ENCODE measurements around the gene TOR1A. TPM values are rescaled to one million over a fixed set of nuclear protein-coding genes. Genes with fewer than 3 reads are reported as not detected.

Gene TOR1A
- total RNA-seq, 6 donors from 2014 or later = 15.6 to 56.5 (median 34.7) TPM

- Histone ChIP-seq H3K9me3 (no peaks in the 10 kb centered on the region), H3K4me1 (peaks cover 0 to 3% (median 0%) of the 10 kb centered on the region in 4 donors), H3K27ac (no peak overlapping the region), H3K4me3 (no peak overlapping the region), H3K27me3 (no peaks in the 10 kb centered on the region), H3K36me3 (peaks cover 11 to 39% (median 27%) of the 10 kb centered on the region in 4 donors)
- TF ChIP-seq EP300 (IDR thresholded peaks at IDR 0.05) (no peak), POLR2AphosphoS5 (IDR thresholded peaks at IDR 0.05) (no peak), CTCF (IDR thresholded peaks at IDR 0.05) (no peak), POLR2A (IDR thresholded peaks at IDR 0.05) (no peak)
- 88 to 90% methylated on average over 3 to 4 of the region's 4 CpGs for WGBS, 2 donors
- ATAC-seq (ENCODE audit: low FRiP score in 2 of 2) (no peak), DNase-seq (no peak)
Observed at GRCh38 chr9:129848712-129849441, 24.9 kb upstream of the TOR1A start.

- TF ChIP-seq POLR2AphosphoS5 (IDR thresholded peaks at IDR 0.05) (no peak), EP300 (IDR thresholded peaks at IDR 0.05) (no peak), CTCF (IDR thresholded peaks at IDR 0.05) (no peak), POLR2A (IDR thresholded peaks at IDR 0.05) (no peak)
- 62 to 63% methylated on average over 2 of the region's 2 CpGs for WGBS, 2 donors
- H3K9me3 ChIP-seq = no peaks in the 10 kb centered on the region
- ATAC-seq (ENCODE audit: low FRiP score in 2 of 2) (no peak), DNase-seq (no peak)
- no peak overlapping the region for H3K4me3 ChIP-seq
- peaks cover 0 to 9% (median 2%) of the 10 kb centered on the region in 4 donors for H3K36me3 ChIP-seq
- H3K4me1 ChIP-seq = peaks cover 0 to 3% (median 0%) of the 10 kb centered on the region in 4 donors
- H3K27me3 ChIP-seq = no peaks in the 10 kb centered on the region
- no peak overlapping the region for H3K27ac ChIP-seq
Observed at GRCh38 chr9:129845373-129845772, 21.4 kb upstream of the TOR1A start.

GRCh38 chr9:129841071-129841470, 17.1 kb upstream of the TOR1A start:
- 80 to 89% methylated on average over 4 of the region's 4 CpGs for WGBS, 2 donors
- TF ChIP-seq POLR2AphosphoS5 (IDR thresholded peaks at IDR 0.05) (no peak), EP300 (IDR thresholded peaks at IDR 0.05) (no peak), POLR2A (IDR thresholded peaks at IDR 0.05) (no peak), CTCF (IDR thresholded peaks at IDR 0.05) (no peak)
- no peak for ATAC-seq (ENCODE audit: low FRiP score in 2 of 2)
- peaks cover 5 to 23% (median 12%) of the 10 kb centered on the region in 4 donors for H3K4me1 ChIP-seq
- no peaks in the 10 kb centered on the region for H3K9me3 ChIP-seq
- no peak overlapping the region for H3K27ac ChIP-seq
- no peak overlapping the region for H3K4me3 ChIP-seq
- no peaks in the 10 kb centered on the region for H3K27me3 ChIP-seq
- peaks cover 0 to 2% (median 0%) of the 10 kb centered on the region in 4 donors for H3K36me3 ChIP-seq
- no peak for DNase-seq

- Histone ChIP-seq H3K27ac (no peak overlapping the region), H3K36me3 (peaks cover 0 to 2% (median 0%) of the 10 kb centered on the region in 4 donors), H3K27me3 (no peaks in the 10 kb centered on the region), H3K9me3 (no peaks in the 10 kb centered on the region), H3K4me3 (no peak overlapping the region), H3K4me1 (peaks cover 8 to 27% (median 14%) of the 10 kb centered on the region in 4 donors)
- DNase-seq (peak in 1 of 2 donors; percentile 49), ATAC-seq (ENCODE audit: low FRiP score in 2 of 2) (no peak)
- WGBS, 2 donors = 78 to 89% methylated on average over 8 of the region's 8 CpGs
- TF ChIP-seq POLR2A (IDR thresholded peaks at IDR 0.05) (no peak), EP300 (IDR thresholded peaks at IDR 0.05) (no peak), CTCF (IDR thresholded peaks at IDR 0.05) (no peak), POLR2AphosphoS5 (IDR thresholded peaks at IDR 0.05) (no peak)
Observed at GRCh38 chr9:129840034-129840433, 16.1 kb upstream of the TOR1A start.
